GM12878 (cell line): ENCODE data around the gene RCAN2.

Experiments used
- CHD4 ChIP-seq: fragments of 200-600 bp; sonication (generic); IDR thresholded peaks from 2 replicates; pipeline ENCODE4 v1.6.1; 2016; ENCODE audit warnings: mild to moderate bottlenecking
- CTCF ChIP-seq, 3 experiments: IDR thresholded peaks in 2 of 3; conservative IDR thresholded peaks in 1 of 3; 2 replicates each; pipeline ENCODE4 v1.5.1; 2011; ENCODE audit warnings: low read depth in 3 of 3, low read length in 3 of 3, mild to moderate bottlenecking in 3 of 3, control low read depth in 2 of 3, moderate library complexity in 2 of 3, inconsistent platforms in 1 of 3, mixed read lengths in 1 of 3; ENCODE audit not compliant: control insufficient read depth in 2 of 3, insufficient read depth in 1 of 3; ENCODE audit errors: extremely low read depth in 1 of 3
- EZH2 ChIP-seq: IDR thresholded peaks from 2 replicates; pipeline ENCODE4 v1.6.1; 2012; ENCODE audit warnings: low read depth, mild to moderate bottlenecking, control low read depth, inconsistent platforms, low read length, borderline replicate concordance; ENCODE audit not compliant: control insufficient read depth
- POLR2A ChIP-seq: IDR thresholded peaks from 2 replicates; pipeline ENCODE4 v1.6.1; 2011; ENCODE audit warnings: low read depth, mild to moderate bottlenecking, low read length
- REST ChIP-seq: IDR thresholded peaks from 2 replicates; pipeline ENCODE4 v1.6.1; 2012; ENCODE audit warnings: mild to moderate bottlenecking, low read depth, low read length
- RFX5 ChIP-seq: IDR thresholded peaks from 2 replicates; pipeline ENCODE4 v1.6.1; 2011; ENCODE audit warnings: low read depth, low read length, improper control_type of control experiment
- YY1 ChIP-seq: IDR thresholded peaks from 2 replicates; pipeline ENCODE4 v1.6.1; 2011; ENCODE audit warnings: low read depth, mild to moderate bottlenecking, low read length
- ZBTB4 ChIP-seq: fragments of 450-650 bp; formaldehyde crosslinking; IDR thresholded peaks from 2 replicates; pipeline ENCODE4 v1.4.0; 2022; ENCODE audit warnings: mild to moderate bottlenecking, moderate library complexity

GRCh38 chr6:46377209-46377608 lies 114.0 kb downstream of the RCAN2 start:
- no peak for TF ChIP-seq CTCF (IDR thresholded peaks at IDR 0.05 in 2 of 3, conservative IDR thresholded peaks at IDR 0.05 in 1 of 3; ENCODE audit: control insufficient read depth in 2 of 3, extremely low read depth in 1 of 3, insufficient read depth in 1 of 3, low read depth in 3 of 3, low read length in 3 of 3)
- TF ChIP-seq EZH2: no peak
- TF ChIP-seq RFX5: no peak
- no peak for TF ChIP-seq ZBTB4 (CRISPR knock-in tag)
- no peak for TF ChIP-seq YY1
- no peak for TF ChIP-seq REST
- TF ChIP-seq CHD4: no peak
- no peak for TF ChIP-seq POLR2A
